Ishikawa (cell line): ENCODE measurements around the gene AVEN.

Experiments
- CEBPB ChIP-seq: IDR thresholded peaks from 2 replicates; pipeline ENCODE4 v1.6.1; 2012
- EGR1 ChIP-seq: IDR thresholded peaks from 2 replicates; pipeline ENCODE4 v1.6.1; 2012
- EP300 ChIP-seq: IDR thresholded peaks from 2 replicates; pipeline ENCODE4 v1.6.1; 2012; ENCODE audit warnings: borderline replicate concordance
- YY1 ChIP-seq: IDR thresholded peaks from 2 replicates; pipeline ENCODE4 v1.6.1; 2012; ENCODE audit warnings: low read depth

GRCh38 chr15:34064438-34064837 is 25.4 kb upstream of the AVEN start:
- no peak for TF ChIP-seq EP300
- no peak for TF ChIP-seq YY1
- TF ChIP-seq CEBPB = no peak
- no peak for TF ChIP-seq EGR1
